ENCODE data around the gene MAGOHB. TPM values are rescaled to one million over a fixed set of nuclear protein-coding genes. Genes with fewer than 3 reads are reported as not detected.

The MAGOHB gene
- total RNA-seq, 1 donor from 2014 or later = 22.1 TPM

GRCh38 chr12:10645910-10646309 lies 32.5 kb upstream of the MAGOHB start:
- TF ChIP-seq CTCF (IDR thresholded peaks at IDR 0.05; ENCODE audit: partially characterized antibody, unreplicated experiment) = no peak
- no peak for DNase-seq
- Mint-ChIP-seq H3K36me3 (ENCODE audit: unreplicated experiment) (peaks cover 17% of the 10 kb centered on the region), H3K4me3 (ENCODE audit: unreplicated experiment) (no peak overlapping the region), H3K9me3 (ENCODE audit: unreplicated experiment) (peaks cover 11% of the 10 kb centered on the region), H3K4me1 (ENCODE audit: low read depth, unreplicated experiment) (no peaks in the 10 kb centered on the region), H3K27me3 (ENCODE audit: unreplicated experiment) (peaks cover 2% of the 10 kb centered on the region), H3K27ac (ENCODE audit: unreplicated experiment) (no peak overlapping the region)

- no peak for DNase-seq
- TF ChIP-seq CTCF (IDR thresholded peaks at IDR 0.05; ENCODE audit: partially characterized antibody, unreplicated experiment) = no peak
- Mint-ChIP-seq H3K27me3 (ENCODE audit: unreplicated experiment) (peaks cover 3% of the 10 kb centered on the region), H3K27ac (ENCODE audit: unreplicated experiment) (no peak overlapping the region), H3K36me3 (ENCODE audit: unreplicated experiment) (peaks cover 17% of the 10 kb centered on the region), H3K9me3 (ENCODE audit: unreplicated experiment) (peaks cover 9% of the 10 kb centered on the region), H3K4me1 (ENCODE audit: low read depth, unreplicated experiment) (no peaks in the 10 kb centered on the region), H3K4me3 (ENCODE audit: unreplicated experiment) (no peak overlapping the region)
Observed at GRCh38 chr12:10641735-10642500, 28.5 kb upstream of the MAGOHB start.

GRCh38 chr12:10638728-10639127 lies 25.3 kb upstream of the MAGOHB start:
- DNase-seq = no peak
- peaks cover 3% of the 10 kb centered on the region for H3K27me3 Mint-ChIP-seq (ENCODE audit: unreplicated experiment)
- no peak overlapping the region for H3K4me3 Mint-ChIP-seq (ENCODE audit: unreplicated experiment)

GRCh38 chr12:10636611-10637010 lies 23.2 kb upstream of the MAGOHB start:
- DNase-seq = no peak
- Mint-ChIP-seq H3K9me3 (ENCODE audit: unreplicated experiment) (peaks cover 2% of the 10 kb centered on the region), H3K4me3 (ENCODE audit: unreplicated experiment) (no peak overlapping the region), H3K36me3 (ENCODE audit: unreplicated experiment) (no peaks in the 10 kb centered on the region), H3K27ac (ENCODE audit: unreplicated experiment) (no peak overlapping the region), H3K4me1 (ENCODE audit: low read depth, unreplicated experiment) (no peaks in the 10 kb centered on the region), H3K27me3 (ENCODE audit: unreplicated experiment) (peaks cover 3% of the 10 kb centered on the region)
- no peak for TF ChIP-seq CTCF (IDR thresholded peaks at IDR 0.05; ENCODE audit: partially characterized antibody, unreplicated experiment)

More at GRCh38 chr12:10638728-10639127, 25.3 kb upstream of the MAGOHB start:
- no peaks in the 10 kb centered on the region for H3K36me3 Mint-ChIP-seq (ENCODE audit: unreplicated experiment)
- no peak for TF ChIP-seq CTCF (IDR thresholded peaks at IDR 0.05; ENCODE audit: partially characterized antibody, unreplicated experiment)
- H3K4me1 Mint-ChIP-seq (ENCODE audit: low read depth, unreplicated experiment) = no peaks in the 10 kb centered on the region
- peaks cover 4% of the 10 kb centered on the region for H3K9me3 Mint-ChIP-seq (ENCODE audit: unreplicated experiment)
- H3K27ac Mint-ChIP-seq (ENCODE audit: unreplicated experiment) = no peak overlapping the region

GRCh38 chr12:10636124-10636523 lies 22.7 kb upstream of the MAGOHB start:
- Mint-ChIP-seq H3K36me3 (ENCODE audit: unreplicated experiment) (no peaks in the 10 kb centered on the region), H3K4me1 (ENCODE audit: low read depth, unreplicated experiment) (no peaks in the 10 kb centered on the region), H3K4me3 (ENCODE audit: unreplicated experiment) (no peak overlapping the region), H3K27ac (ENCODE audit: unreplicated experiment) (no peak overlapping the region), H3K9me3 (ENCODE audit: unreplicated experiment) (peaks cover 2% of the 10 kb centered on the region), H3K27me3 (ENCODE audit: unreplicated experiment) (peaks cover 2% of the 10 kb centered on the region)
- no peak for TF ChIP-seq CTCF (IDR thresholded peaks at IDR 0.05; ENCODE audit: partially characterized antibody, unreplicated experiment)
- no peak for DNase-seq

Data from glutamatergic neuron (in vitro differentiated cells).